ENCODE results near the gene NDFIP2. TPM values are rescaled to one million over a fixed set of nuclear protein-coding genes. Genes with fewer than 3 reads are reported as not detected.

Gene NDFIP2, protein sequence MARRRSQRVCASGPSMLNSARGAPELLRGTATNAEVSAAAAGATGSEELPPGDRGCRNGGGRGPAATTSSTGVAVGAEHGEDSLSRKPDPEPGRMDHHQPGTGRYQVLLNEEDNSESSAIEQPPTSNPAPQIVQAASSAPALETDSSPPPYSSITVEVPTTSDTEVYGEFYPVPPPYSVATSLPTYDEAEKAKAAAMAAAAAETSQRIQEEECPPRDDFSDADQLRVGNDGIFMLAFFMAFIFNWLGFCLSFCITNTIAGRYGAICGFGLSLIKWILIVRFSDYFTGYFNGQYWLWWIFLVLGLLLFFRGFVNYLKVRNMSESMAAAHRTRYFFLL
- total RNA-seq (2022) = 66.0 and 81.6 TPM in 2 replicates
- percentile 91 among the genes with signal in this experiment for Bru-seq, nascent RNA
- BruChase-seq, experiment 1, labeled RNA remaining after a 6-hour chase = percentile 81 among the genes with signal in this experiment
- BruChase-seq, experiment 2, labeled RNA remaining after a 2-hour chase = percentile 85 among the genes with signal in this experiment
- long read RNA-seq, full-length matches to known transcripts = 290 of 330 reads
- long read RNA-seq, partial matches to known transcripts = 6 of 330 reads
- long read RNA-seq, other reads (novel, unspliced or antisense) = 34 of 330 reads

- Mint-ChIP-seq H3K4me1 (ENCODE audit: insufficient read depth, unreplicated experiment) (peaks cover 24% of the 10 kb centered on the region), H3K27me3 (ENCODE audit: insufficient read depth, unreplicated experiment) (no peaks in the 10 kb centered on the region), H3K9me3 (ENCODE audit: unreplicated experiment) (no peaks in the 10 kb centered on the region), H3K36me3 (ENCODE audit: insufficient read depth, unreplicated experiment) (peaks cover 7% of the 10 kb centered on the region), H3K4me3 (ENCODE audit: unreplicated experiment) (peak within 1 kb of the TSS; percentile 97), H3K27ac (ENCODE audit: low read depth, unreplicated experiment) (peak within 1 kb of the TSS; percentile 94)
- DNase-seq (ENCODE audit: unreplicated experiment) = peak; percentile 86
- intact Hi-C loops (cut with micrococcal nuclease) = loop anchor here (1.0 to 5.0 kb wide), 4 partner anchors 44 to 74 kb away; partner anchors contain the start of gene RBM26
- CTCF ChIA-PET = interaction anchor here (0.7 to 3.7 kb wide), 9 partner anchors 9 to 94 kb away, joined by 3 to 21 read pairs (median 4); no protein-coding TSS in a partner anchor
- TSS peak; percentile 7 for BruUV-seq (replicated peaks)
- TF ChIP-seq, protein P1, sequence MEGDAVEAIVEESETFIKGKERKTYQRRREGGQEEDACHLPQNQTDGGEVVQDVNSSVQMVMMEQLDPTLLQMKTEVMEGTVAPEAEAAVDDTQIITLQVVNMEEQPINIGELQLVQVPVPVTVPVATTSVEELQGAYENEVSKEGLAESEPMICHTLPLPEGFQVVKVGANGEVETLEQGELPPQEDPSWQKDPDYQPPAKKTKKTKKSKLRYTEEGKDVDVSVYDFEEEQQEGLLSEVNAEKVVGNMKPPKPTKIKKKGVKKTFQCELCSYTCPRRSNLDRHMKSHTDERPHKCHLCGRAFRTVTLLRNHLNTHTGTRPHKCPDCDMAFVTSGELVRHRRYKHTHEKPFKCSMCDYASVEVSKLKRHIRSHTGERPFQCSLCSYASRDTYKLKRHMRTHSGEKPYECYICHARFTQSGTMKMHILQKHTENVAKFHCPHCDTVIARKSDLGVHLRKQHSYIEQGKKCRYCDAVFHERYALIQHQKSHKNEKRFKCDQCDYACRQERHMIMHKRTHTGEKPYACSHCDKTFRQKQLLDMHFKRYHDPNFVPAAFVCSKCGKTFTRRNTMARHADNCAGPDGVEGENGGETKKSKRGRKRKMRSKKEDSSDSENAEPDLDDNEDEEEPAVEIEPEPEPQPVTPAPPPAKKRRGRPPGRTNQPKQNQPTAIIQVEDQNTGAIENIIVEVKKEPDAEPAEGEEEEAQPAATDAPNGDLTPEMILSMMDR (IDR thresholded peaks at IDR 0.05; ENCODE audit: unreplicated experiment) = no peak
- POLR2A ChIA-PET = interaction anchor here (0.6 to 6.4 kb wide), 29 partner anchors 10 to 1021 kb away, joined by 3 to 160 read pairs (median 4); partner anchors contain the start of gene RBM26
Measured at GRCh38 chr13:79480954-79481684, at the start of gene NDFIP2. Gene NDFIP2 (plus strand): TSS chr13:79481155. CDS start chr13:79481204, 49 bp downstream.

DNA sequence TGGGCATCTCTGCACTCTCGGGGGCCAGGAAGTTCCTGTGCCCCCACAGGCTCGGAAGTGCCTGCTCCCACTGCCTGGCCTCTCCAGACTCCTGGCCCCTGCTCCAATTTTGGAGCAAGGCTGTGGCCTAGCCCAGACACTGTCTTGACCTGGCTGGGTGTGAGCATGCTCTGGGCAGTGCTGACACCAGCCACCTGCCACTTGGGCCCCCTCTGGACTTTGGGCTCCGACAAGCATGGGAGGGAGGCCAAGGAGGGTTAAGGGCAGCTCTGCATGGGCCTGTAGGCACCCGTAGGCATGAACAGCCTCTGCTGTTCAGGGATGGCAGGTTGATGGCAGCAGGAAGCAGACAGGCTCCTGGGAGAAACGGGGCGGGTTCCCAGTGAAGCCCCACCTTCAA is 48.9 kb upstream of the NDFIP2 start:
- no TSS peak for BruUV-seq (replicated peaks)
- POLR2A ChIA-PET = interaction anchor here (2.5 kb wide), 1 partner anchor 50 kb away, joined by 8 read pairs; the partner anchor contains the start of gene NDFIP2
- intact Hi-C loops (cut with micrococcal nuclease) = no loop called here
- Mint-ChIP-seq H3K27me3 (ENCODE audit: insufficient read depth, unreplicated experiment) (no peaks in the 10 kb centered on the region), H3K4me3 (ENCODE audit: unreplicated experiment) (no peak overlapping the region), H3K36me3 (ENCODE audit: insufficient read depth, unreplicated experiment) (no peaks in the 10 kb centered on the region), H3K9me3 (ENCODE audit: unreplicated experiment) (no peaks in the 10 kb centered on the region), H3K4me1 (ENCODE audit: insufficient read depth, unreplicated experiment) (peaks cover 6% of the 10 kb centered on the region), H3K27ac (ENCODE audit: low read depth, unreplicated experiment) (no peak overlapping the region)
- CTCF ChIA-PET = interaction anchor here (0.6 to 2.0 kb wide), 4 partner anchors 8 to 109 kb away, joined by 3 to 19 read pairs (median 6); no protein-coding TSS in a partner anchor
- TF ChIP-seq, protein P1 (IDR thresholded peaks at IDR 0.05; ENCODE audit: unreplicated experiment) = no peak
- no peak for DNase-seq (ENCODE audit: unreplicated experiment)

GRCh38 chr13:79432992-79433391 is 48.0 kb upstream of the NDFIP2 start:
- DNase-seq (ENCODE audit: unreplicated experiment) = no peak
- no peaks in the 10 kb centered on the region for H3K9me3 Mint-ChIP-seq (ENCODE audit: unreplicated experiment)
- intact Hi-C loops (cut with micrococcal nuclease) = no loop called here
- no peak overlapping the region for H3K4me3 Mint-ChIP-seq (ENCODE audit: unreplicated experiment)
- H3K27ac Mint-ChIP-seq (ENCODE audit: low read depth, unreplicated experiment) = no peak overlapping the region
- POLR2A ChIA-PET = interaction anchor here (0.6 to 2.4 kb wide), 3 partner anchors 9 to 110 kb away, joined by 3 to 9 read pairs (median 3); no protein-coding TSS in a partner anchor
- H3K36me3 Mint-ChIP-seq (ENCODE audit: insufficient read depth, unreplicated experiment) = no peaks in the 10 kb centered on the region
- no TSS peak for BruUV-seq (replicated peaks)
- CTCF ChIA-PET = interaction anchor here (0.5 to 2.0 kb wide), 6 partner anchors 9 to 120 kb away, joined by 3 to 19 read pairs (median 4); no protein-coding TSS in a partner anchor
- no peaks in the 10 kb centered on the region for H3K27me3 Mint-ChIP-seq (ENCODE audit: insufficient read depth, unreplicated experiment)
- H3K4me1 Mint-ChIP-seq (ENCODE audit: insufficient read depth, unreplicated experiment) = peaks cover 6% of the 10 kb centered on the region
- TF ChIP-seq, protein P1 (IDR thresholded peaks at IDR 0.05; ENCODE audit: unreplicated experiment) = no peak
